Osteocyte (in vitro differentiated cells): ENCODE measurements around the gene RPGRIP1. TPM values are rescaled to one million over a fixed set of nuclear protein-coding genes. Genes with fewer than 3 reads are reported as not detected.

Experiments
- DNase-seq: peaks from one replicate; pipeline ENCODE4 v3.0.0; 2021; ENCODE audit warnings: mixed read lengths; ENCODE audit not compliant: unreplicated experiment; ENCODE audit errors: extremely low spot score
- H3K27ac Mint-ChIP-seq: one replicate; pipeline ENCODE4 v1.8.0; 2021; ENCODE audit warnings: mild to moderate bottlenecking, mixed read lengths; ENCODE audit not compliant: unreplicated experiment
- H3K27me3 Mint-ChIP-seq: one replicate; pipeline ENCODE4 v1.8.0; 2021; ENCODE audit warnings: mixed read lengths; ENCODE audit not compliant: unreplicated experiment
- H3K36me3 Mint-ChIP-seq: one replicate; pipeline ENCODE4 v1.8.0; 2021; ENCODE audit warnings: mixed read lengths; ENCODE audit not compliant: unreplicated experiment
- H3K4me1 Mint-ChIP-seq: one replicate; pipeline ENCODE4 v1.8.0; 2021; ENCODE audit warnings: mixed read lengths; ENCODE audit not compliant: unreplicated experiment
- H3K4me3 Mint-ChIP-seq: one replicate; pipeline ENCODE4 v1.8.0; 2021; ENCODE audit warnings: mild to moderate bottlenecking, moderate library complexity, mixed read lengths; ENCODE audit not compliant: unreplicated experiment
- H3K9me3 Mint-ChIP-seq: one replicate; pipeline ENCODE4 v1.8.0; 2021; ENCODE audit warnings: mixed read lengths; ENCODE audit not compliant: unreplicated experiment
- total RNA-seq: library from RNA; stranded (reverse); gene quantifications from 2 replicates; pipeline ENCODE4 v1.2.1, GENCODE V29; 2021
- TF ChIP-seq, protein P1 (sequence below): fragments of 200-600 bp; sonication (generic); IDR thresholded peaks from 2 replicates; pipeline ENCODE4 v1.5.0; 2021; ENCODE audit warnings: antibody characterized with exemption, mild to moderate bottlenecking, moderate library complexity

Gene RPGRIP1
- total RNA-seq, 1 donor from 2014 or later, result not detected

- H3K9me3 Mint-ChIP-seq, result no peaks in the 10 kb centered on the region
- peaks cover 63% of the 10 kb centered on the region for H3K27me3 Mint-ChIP-seq
- peak overlapping the region; percentile 36 for H3K4me3 Mint-ChIP-seq
- no peak overlapping the region for H3K27ac Mint-ChIP-seq
- TF ChIP-seq, protein P1, sequence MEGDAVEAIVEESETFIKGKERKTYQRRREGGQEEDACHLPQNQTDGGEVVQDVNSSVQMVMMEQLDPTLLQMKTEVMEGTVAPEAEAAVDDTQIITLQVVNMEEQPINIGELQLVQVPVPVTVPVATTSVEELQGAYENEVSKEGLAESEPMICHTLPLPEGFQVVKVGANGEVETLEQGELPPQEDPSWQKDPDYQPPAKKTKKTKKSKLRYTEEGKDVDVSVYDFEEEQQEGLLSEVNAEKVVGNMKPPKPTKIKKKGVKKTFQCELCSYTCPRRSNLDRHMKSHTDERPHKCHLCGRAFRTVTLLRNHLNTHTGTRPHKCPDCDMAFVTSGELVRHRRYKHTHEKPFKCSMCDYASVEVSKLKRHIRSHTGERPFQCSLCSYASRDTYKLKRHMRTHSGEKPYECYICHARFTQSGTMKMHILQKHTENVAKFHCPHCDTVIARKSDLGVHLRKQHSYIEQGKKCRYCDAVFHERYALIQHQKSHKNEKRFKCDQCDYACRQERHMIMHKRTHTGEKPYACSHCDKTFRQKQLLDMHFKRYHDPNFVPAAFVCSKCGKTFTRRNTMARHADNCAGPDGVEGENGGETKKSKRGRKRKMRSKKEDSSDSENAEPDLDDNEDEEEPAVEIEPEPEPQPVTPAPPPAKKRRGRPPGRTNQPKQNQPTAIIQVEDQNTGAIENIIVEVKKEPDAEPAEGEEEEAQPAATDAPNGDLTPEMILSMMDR, result no peak
- H3K4me1 Mint-ChIP-seq, result peaks cover 5% of the 10 kb centered on the region
- DNase-seq, result no peak
- no peaks in the 10 kb centered on the region for H3K36me3 Mint-ChIP-seq
Observed at GRCh38 chr14:21308479-21309237, 28.8 kb downstream of the RPGRIP1 start.

- Mint-ChIP-seq H3K4me1 (peaks cover 5% of the 10 kb centered on the region), H3K9me3 (no peaks in the 10 kb centered on the region), H3K27ac (no peak overlapping the region), H3K4me3 (no peak overlapping the region), H3K27me3 (peaks cover 63% of the 10 kb centered on the region), H3K36me3 (no peaks in the 10 kb centered on the region)
- TF ChIP-seq, protein P1, result no peak
- DNase-seq, result no peak
Observed at GRCh38 chr14:21309238-21309636, 29.4 kb downstream of the RPGRIP1 start.

- TF ChIP-seq, protein P1, result no peak
- Mint-ChIP-seq H3K4me3 (no peak overlapping the region), H3K4me1 (peaks cover 5% of the 10 kb centered on the region), H3K27me3 (peaks cover 59% of the 10 kb centered on the region), H3K36me3 (no peaks in the 10 kb centered on the region), H3K9me3 (no peaks in the 10 kb centered on the region), H3K27ac (no peak overlapping the region)
- DNase-seq, result no peak
Observed at GRCh38 chr14:21309956-21310355, 30.1 kb downstream of the RPGRIP1 start.

DNA sequence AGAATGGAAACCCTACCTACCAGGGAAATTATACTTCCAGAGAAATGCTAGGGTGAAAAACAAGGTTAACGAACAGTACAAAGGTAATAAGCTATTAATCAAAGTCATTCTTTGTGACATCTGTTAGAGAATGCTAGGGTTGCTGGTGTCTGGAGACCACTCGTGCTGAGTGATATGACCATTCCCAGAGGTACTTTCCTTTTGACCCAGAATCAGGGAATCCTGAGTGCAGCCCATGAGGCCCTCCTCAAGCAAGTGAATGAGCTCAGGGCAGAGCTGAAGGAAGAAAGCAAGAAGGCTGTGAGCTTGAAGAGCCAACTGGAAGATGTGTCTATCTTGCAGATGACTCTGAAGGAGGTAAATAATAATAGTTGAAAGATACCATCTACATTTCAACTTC lies 31.7 kb downstream of the RPGRIP1 start:
- peaks cover 5% of the 10 kb centered on the region for H3K4me1 Mint-ChIP-seq
- TF ChIP-seq, protein P1, result no peak
- peaks cover 55% of the 10 kb centered on the region for H3K27me3 Mint-ChIP-seq
- H3K9me3 Mint-ChIP-seq, result no peaks in the 10 kb centered on the region
- H3K27ac Mint-ChIP-seq, result no peak overlapping the region
- H3K36me3 Mint-ChIP-seq, result no peaks in the 10 kb centered on the region
- H3K4me3 Mint-ChIP-seq, result no peak overlapping the region
- DNase-seq, result no peak

DNA sequence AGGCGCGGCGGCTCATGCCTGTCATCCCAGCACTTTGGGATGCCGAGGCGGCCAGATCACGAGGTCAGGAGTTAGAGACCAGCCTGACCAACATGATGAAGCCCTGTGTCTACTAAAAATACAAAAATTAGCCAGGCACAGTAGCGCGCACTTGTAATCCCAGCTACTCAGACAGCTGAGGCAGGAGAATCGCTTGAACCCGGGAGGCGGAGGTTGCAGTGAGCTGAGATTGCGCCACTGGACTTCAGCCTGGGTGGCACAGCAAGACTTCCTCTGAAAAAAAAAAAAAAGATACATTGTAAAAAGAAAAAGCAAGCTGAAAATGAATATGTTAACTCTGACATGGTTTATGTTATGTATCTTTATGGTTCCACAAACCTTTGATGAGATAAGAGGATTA lies 33.6 kb downstream of the RPGRIP1 start:
- TF ChIP-seq, protein P1, result no peak
- Mint-ChIP-seq H3K27ac (no peak overlapping the region), H3K27me3 (peaks cover 48% of the 10 kb centered on the region), H3K9me3 (no peaks in the 10 kb centered on the region), H3K4me3 (no peak overlapping the region), H3K4me1 (peaks cover 3% of the 10 kb centered on the region), H3K36me3 (no peaks in the 10 kb centered on the region)
- no peak for DNase-seq
